Gastroesophageal sphincter (tissue), 3 donors: Measurements from ENCODE around the gene C1QL1.

Experiments
- POLR2A ChIP-seq, 2 donors: fragments of 450-650 bp; IDR thresholded peaks; one replicate each; pipeline ENCODE4 v1.6.1; 2017; ENCODE audit warnings: antibody characterized with exemption in 2 of 2, mild to moderate bottlenecking in 2 of 2, moderate library complexity in 1 of 2
- TF ChIP-seq, protein P1 (sequence below), 4 experiments: fragments of 200-600 bp in 2 of 4; fragments of 450-650 bp in 2 of 4; sonication (generic) in 1 of 4; IDR thresholded peaks; one replicate each; pipeline ENCODE4 v1.5.1; 2017 to 2019; ENCODE audit warnings: antibody characterized with exemption in 4 of 4, mild to moderate bottlenecking in 2 of 4, moderate library complexity in 2 of 4

DNA sequence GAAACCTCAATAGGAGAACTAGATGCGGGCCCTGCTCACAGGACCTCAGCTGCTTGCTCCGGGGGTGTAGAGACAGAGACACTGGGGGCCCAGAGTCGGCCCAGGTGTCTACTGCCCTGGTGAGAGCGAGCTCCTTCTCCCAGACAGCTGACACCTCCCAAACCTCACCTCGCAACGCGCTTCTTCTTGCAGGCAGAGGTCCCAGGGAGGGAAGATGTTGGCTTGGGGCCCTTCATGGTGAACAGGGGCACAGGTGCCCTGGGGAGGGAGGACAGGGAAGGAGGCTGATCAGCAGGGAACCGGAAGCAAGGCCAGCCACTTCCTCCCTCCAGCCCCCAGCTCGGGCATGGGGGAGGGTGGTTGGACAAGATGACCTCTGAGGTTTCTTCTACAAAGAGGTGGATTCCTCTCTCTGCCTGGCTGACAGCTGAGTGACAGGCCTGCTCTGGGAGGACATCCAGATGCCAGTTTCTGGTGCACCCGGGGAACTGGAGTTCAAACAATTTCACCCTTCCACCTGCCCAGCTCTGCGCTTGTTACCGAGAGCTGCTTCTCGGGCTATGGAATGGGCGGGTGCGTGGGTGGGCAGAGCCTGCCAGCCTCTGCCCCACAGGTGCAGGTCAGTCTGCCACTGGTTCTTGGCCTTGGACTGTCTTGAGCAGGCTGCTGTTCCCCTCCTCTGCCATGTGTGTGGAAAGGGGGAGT is 41.1 kb downstream of the C1QL1 start:
- TF ChIP-seq, protein P1, sequence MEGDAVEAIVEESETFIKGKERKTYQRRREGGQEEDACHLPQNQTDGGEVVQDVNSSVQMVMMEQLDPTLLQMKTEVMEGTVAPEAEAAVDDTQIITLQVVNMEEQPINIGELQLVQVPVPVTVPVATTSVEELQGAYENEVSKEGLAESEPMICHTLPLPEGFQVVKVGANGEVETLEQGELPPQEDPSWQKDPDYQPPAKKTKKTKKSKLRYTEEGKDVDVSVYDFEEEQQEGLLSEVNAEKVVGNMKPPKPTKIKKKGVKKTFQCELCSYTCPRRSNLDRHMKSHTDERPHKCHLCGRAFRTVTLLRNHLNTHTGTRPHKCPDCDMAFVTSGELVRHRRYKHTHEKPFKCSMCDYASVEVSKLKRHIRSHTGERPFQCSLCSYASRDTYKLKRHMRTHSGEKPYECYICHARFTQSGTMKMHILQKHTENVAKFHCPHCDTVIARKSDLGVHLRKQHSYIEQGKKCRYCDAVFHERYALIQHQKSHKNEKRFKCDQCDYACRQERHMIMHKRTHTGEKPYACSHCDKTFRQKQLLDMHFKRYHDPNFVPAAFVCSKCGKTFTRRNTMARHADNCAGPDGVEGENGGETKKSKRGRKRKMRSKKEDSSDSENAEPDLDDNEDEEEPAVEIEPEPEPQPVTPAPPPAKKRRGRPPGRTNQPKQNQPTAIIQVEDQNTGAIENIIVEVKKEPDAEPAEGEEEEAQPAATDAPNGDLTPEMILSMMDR (IDR thresholded peaks at IDR 0.05): no peak
- TF ChIP-seq POLR2A (IDR thresholded peaks at IDR 0.05): no peak
